ENCODE results near the gene VPS13D.

The VPS13D gene

GRCh38 chr1:12200208-12200607 lies 29.6 kb upstream of the VPS13D start:
- no peak for DNase-seq
- Histone ChIP-seq H3K9me2 (replicated peaks; ENCODE audit: insufficient read depth, low read length) (no peaks in the 10 kb centered on the region), H3K27ac (ENCODE audit: low read length) (no peak overlapping the region), H4K20me1 (ENCODE audit: insufficient read depth, low read length) (no peaks in the 10 kb centered on the region), H3F3A (ENCODE audit: insufficient read depth, low read length) (no peaks in the 10 kb centered on the region), H3K4me1 (ENCODE audit: low read length) (no peaks in the 10 kb centered on the region), H3K9ac (ENCODE audit: low read length) (no peak overlapping the region), H3K36me3 (replicated peaks; ENCODE audit: insufficient read depth, low read length) (no peaks in the 10 kb centered on the region), H3K79me2 (ENCODE audit: low read length) (no peaks in the 10 kb centered on the region), H3K9me3 (replicated peaks; ENCODE audit: insufficient read depth, low read length) (no peaks in the 10 kb centered on the region), H2AFZ (ENCODE audit: low read length) (no peak overlapping the region), H3K4me3 (ENCODE audit: low read length) (no peak overlapping the region), H3K27me3 (replicated peaks; ENCODE audit: insufficient read depth, low read length) (no peaks in the 10 kb centered on the region), H3K4me2 (ENCODE audit: low read depth, low read length) (no peak overlapping the region)
- no peak for TF ChIP-seq EZH2 (optimal IDR thresholded peaks at IDR 0.05; ENCODE audit: low read depth, low read length)
- no peak for TF ChIP-seq EZH2phosphoT487 (IDR thresholded peaks at IDR 0.05; ENCODE audit: low read length)
- TF ChIP-seq CTCF (IDR thresholded peaks at IDR 0.05; ENCODE audit: low read length) = no peak

GRCh38 chr1:12201352-12202189 lies 28.3 kb upstream of the VPS13D start:
- H3K27ac ChIP-seq (ENCODE audit: low read length) = no peak overlapping the region
- H2AFZ ChIP-seq (ENCODE audit: low read length) = no peak overlapping the region
- no peak overlapping the region for H3K4me2 ChIP-seq (ENCODE audit: low read depth, low read length)
- H3F3A ChIP-seq (ENCODE audit: insufficient read depth, low read length) = no peaks in the 10 kb centered on the region
- no peak overlapping the region for H3K4me3 ChIP-seq (ENCODE audit: low read length)
- H3K36me3 ChIP-seq (replicated peaks; ENCODE audit: insufficient read depth, low read length) = no peaks in the 10 kb centered on the region
- H3K79me2 ChIP-seq (ENCODE audit: low read length) = no peaks in the 10 kb centered on the region
- no peaks in the 10 kb centered on the region for H3K9me3 ChIP-seq (replicated peaks; ENCODE audit: insufficient read depth, low read length)
- TF ChIP-seq EZH2phosphoT487 (IDR thresholded peaks at IDR 0.05; ENCODE audit: low read length) (no peak), EZH2 (optimal IDR thresholded peaks at IDR 0.05; ENCODE audit: low read depth, low read length) (no peak), CTCF (IDR thresholded peaks at IDR 0.05; ENCODE audit: low read length) (no peak)
- no peak for DNase-seq
- no peaks in the 10 kb centered on the region for H4K20me1 ChIP-seq (ENCODE audit: insufficient read depth, low read length)
- H3K9ac ChIP-seq (ENCODE audit: low read length) = no peak overlapping the region
- no peaks in the 10 kb centered on the region for H3K4me1 ChIP-seq (ENCODE audit: low read length)
- no peaks in the 10 kb centered on the region for H3K9me2 ChIP-seq (replicated peaks; ENCODE audit: insufficient read depth, low read length)
- no peaks in the 10 kb centered on the region for H3K27me3 ChIP-seq (replicated peaks; ENCODE audit: insufficient read depth, low read length)

GRCh38 chr1:12202190-12202497 lies 27.7 kb upstream of the VPS13D start:
- H3K9ac ChIP-seq (ENCODE audit: low read length) = no peak overlapping the region
- no peak for DNase-seq
- no peaks in the 10 kb centered on the region for H3K36me3 ChIP-seq (replicated peaks; ENCODE audit: insufficient read depth, low read length)
- H3K27ac ChIP-seq (ENCODE audit: low read length) = no peak overlapping the region
- no peaks in the 10 kb centered on the region for H3K79me2 ChIP-seq (ENCODE audit: low read length)
- H3K4me2 ChIP-seq (ENCODE audit: low read depth, low read length) = no peak overlapping the region
- H3K27me3 ChIP-seq (replicated peaks; ENCODE audit: insufficient read depth, low read length) = no peaks in the 10 kb centered on the region
- no peaks in the 10 kb centered on the region for H4K20me1 ChIP-seq (ENCODE audit: insufficient read depth, low read length)
- no peak overlapping the region for H3K4me3 ChIP-seq (ENCODE audit: low read length)
- H3K4me1 ChIP-seq (ENCODE audit: low read length) = no peaks in the 10 kb centered on the region
- H3K9me2 ChIP-seq (replicated peaks; ENCODE audit: insufficient read depth, low read length) = no peaks in the 10 kb centered on the region
- no peak overlapping the region for H2AFZ ChIP-seq (ENCODE audit: low read length)
- no peaks in the 10 kb centered on the region for H3F3A ChIP-seq (ENCODE audit: insufficient read depth, low read length)
- no peak for TF ChIP-seq EZH2phosphoT487 (IDR thresholded peaks at IDR 0.05; ENCODE audit: low read length)
- TF ChIP-seq EZH2 (optimal IDR thresholded peaks at IDR 0.05; ENCODE audit: low read depth, low read length) = no peak
- no peak for TF ChIP-seq CTCF (IDR thresholded peaks at IDR 0.05; ENCODE audit: low read length)
- no peaks in the 10 kb centered on the region for H3K9me3 ChIP-seq (replicated peaks; ENCODE audit: insufficient read depth, low read length)
